Naive thymus-derived CD4-positive, alpha-beta T cell (primary cell): ENCODE measurements around the gene ERVFRD-1. TPM values are rescaled to one million over a fixed set of nuclear protein-coding genes. Genes with fewer than 3 reads are reported as not detected.

ENCODE experiments used
- ATAC-seq: fragments of 150-1000 bp; cut with Tn5 transposase; 2 replicates; pipeline ENCODE4 v1.10.0; 2021; ENCODE audit warnings: mild to moderate bottlenecking, moderate library complexity
- CTCF ChIA-PET: fragments of 350-600 bp; sonication (Branson Sonifier 250); formaldehyde crosslinking; loops from one replicate; lab custom pipeline; 2021; ENCODE audit warnings: antibody characterized with exemption; lab: Charles Lee
- POLR2A ChIA-PET: fragments of 350-600 bp; sonication (Branson Sonifier 250); formaldehyde crosslinking; loops from one replicate; lab custom pipeline; 2021; ENCODE audit warnings: antibody characterized with exemption, inconsistent platforms; lab: Charles Lee
- DNase-seq, 9 donors: peaks; one replicate each; pipeline versions ENCODE4 v3.0.0 to v3.0.0-alpha.2; 2020 to 2022; ENCODE audit warnings: mixed read lengths in 1 of 9
- H3K27ac ChIP-seq: one replicate; pipeline ENCODE4 v1.7.0; 2013; ENCODE audit warnings: mild to moderate bottlenecking, low read depth, low read length, moderate library complexity
- H3K27me3 ChIP-seq, 2 donors: one replicate each; pipeline ENCODE4 v1.7.0; 2013; ENCODE audit warnings: low read length in 2 of 2, mild to moderate bottlenecking in 2 of 2, moderate library complexity in 2 of 2; ENCODE audit not compliant: control insufficient read depth in 2 of 2, insufficient read depth in 2 of 2
- H3K36me3 ChIP-seq, 3 experiments: 1 replicate in 2 of 3; 2 replicates in 1 of 3; pipeline ENCODE4 v1.7.0; 2013; ENCODE audit warnings: low read length in 3 of 3, mild to moderate bottlenecking in 3 of 3, moderate library complexity in 1 of 3; ENCODE audit not compliant: insufficient read depth in 3 of 3, control insufficient read depth in 2 of 3
- H3K4me1 ChIP-seq, 2 donors: one replicate each; pipeline ENCODE4 v1.7.0; 2013; ENCODE audit warnings: low read length in 2 of 2, mild to moderate bottlenecking in 2 of 2, moderate library complexity in 1 of 2; ENCODE audit not compliant: control insufficient read depth in 2 of 2, insufficient read depth in 2 of 2
- H3K4me3 ChIP-seq: 2 replicates; pipeline ENCODE4 v1.7.0; 2013; ENCODE audit warnings: mild to moderate bottlenecking, low read length
- H3K9me3 ChIP-seq, 3 experiments: 1 replicate in 2 of 3; 2 replicates in 1 of 3; pipeline ENCODE4 v1.7.0; 2013; ENCODE audit warnings: low read length in 3 of 3; ENCODE audit not compliant: control insufficient read depth in 2 of 3
- H3K27ac Mint-ChIP-seq, 9 donors: one replicate each; pipeline ENCODE4 v1.8.0; 2020 to 2022; ENCODE audit warnings: mixed read lengths in 9 of 9, mild to moderate bottlenecking in 8 of 9, moderate library complexity in 5 of 9, inconsistent platforms in 2 of 9
- H3K27me3 Mint-ChIP-seq, 5 donors: one replicate each; pipeline ENCODE4 v1.8.0; 2021 to 2022; ENCODE audit warnings: mixed read lengths in 5 of 5, mild to moderate bottlenecking in 1 of 5
- H3K36me3 Mint-ChIP-seq, 5 donors: one replicate each; pipeline ENCODE4 v1.8.0; 2020 to 2022; ENCODE audit warnings: mixed read lengths in 5 of 5, mild to moderate bottlenecking in 3 of 5, inconsistent platforms in 1 of 5
- H3K4me1 Mint-ChIP-seq, 7 donors: one replicate each; pipeline ENCODE4 v1.8.0; 2020 to 2022; ENCODE audit warnings: mixed read lengths in 7 of 7, mild to moderate bottlenecking in 3 of 7, inconsistent platforms in 1 of 7
- H3K4me3 Mint-ChIP-seq, 10 donors: one replicate each; pipeline ENCODE4 v1.8.0; 2020 to 2022; ENCODE audit warnings: mild to moderate bottlenecking in 10 of 10, mixed read lengths in 10 of 10, moderate library complexity in 6 of 10, inconsistent platforms in 2 of 10
- H3K9me3 Mint-ChIP-seq, 11 donors: one replicate each; pipeline ENCODE4 v1.8.0; 2020 to 2022; ENCODE audit warnings: mixed read lengths in 11 of 11, mild to moderate bottlenecking in 4 of 11, inconsistent platforms in 1 of 11, moderate library complexity in 1 of 11
- intact Hi-C, 2 donors: fragments of 100-400 bp; cut with micrococcal nuclease; formaldehyde crosslinking; loops; one replicate each; pipeline ENCODE4 v1.15.1; 2023
- polyA plus RNA-seq, 2 donors: library from polyadenylated mRNA; unstranded; fragments of 300-500 nt; fragmentation: Illumina TruSeq; gene quantifications; one replicate each; pipeline ENCODE4 v1.2.3, GENCODE V29; 2021
- total RNA-seq, 6 experiments: library from RNA in 5 of 6; stranded (reverse) in 5 of 6; gene quantifications; 1 replicate in 5 of 6; 2 replicates in 1 of 6; pipeline ENCODE4 v1.2.3 and lab custom pipeline; 2021 to 2026

Gene ERVFRD-1
- total and polyA plus RNA-seq, 7 experiments from 2014 or later, result 0.11 to 0.33 (median 0.33) TPM; not detected in 4

DNA sequence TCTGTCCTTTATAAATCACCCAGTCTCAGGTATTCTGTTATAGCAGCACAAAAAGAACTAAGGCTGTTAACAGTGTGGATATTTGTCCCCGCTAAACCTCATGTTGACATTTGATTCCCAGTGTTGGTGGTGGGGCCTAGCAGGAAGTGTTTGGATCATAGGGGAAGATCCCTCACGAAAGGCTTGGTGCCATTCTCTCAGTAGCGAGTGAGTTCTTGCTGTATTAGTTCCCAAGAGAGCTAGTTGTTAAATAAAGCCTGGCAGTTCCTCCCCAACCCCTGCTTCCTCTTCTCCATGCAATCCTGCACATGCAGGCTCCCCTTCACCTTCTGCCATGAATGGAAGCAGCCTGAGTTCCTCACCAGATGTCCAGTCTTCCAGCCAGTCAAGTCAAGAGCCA is 29.8 kb upstream of the ERVFRD-1 start:
- H3K36me3 Mint-ChIP-seq, result no peaks in the 10 kb centered on the region
- H3K27ac ChIP-seq, result no peak overlapping the region
- ChIA-PET CTCF (interaction anchor here (1.0 kb wide), 1 partner anchor 355 kb away, joined by 3 read pairs; no protein-coding TSS in a partner anchor), POLR2A (no interaction called here)
- H3K9me3 Mint-ChIP-seq, result no peaks in the 10 kb centered on the region
- intact Hi-C loops, result no loop called here
- DNase-seq (no peak), ATAC-seq (no peak)
- no peaks in the 10 kb centered on the region for H3K9me3 ChIP-seq
- H3K27me3 ChIP-seq, result no peaks in the 10 kb centered on the region
- H3K36me3 ChIP-seq, result no peaks in the 10 kb centered on the region
- no peak overlapping the region for H3K4me3 Mint-ChIP-seq
- peaks cover 0 to 5% (median 0%) of the 10 kb centered on the region in 5 donors for H3K27me3 Mint-ChIP-seq
- H3K4me1 Mint-ChIP-seq, result peaks cover 0 to 7% (median 0%) of the 10 kb centered on the region in 7 donors
- H3K4me1 ChIP-seq, result no peaks in the 10 kb centered on the region
- H3K4me3 ChIP-seq, result no peak overlapping the region
- peak overlapping the region in 1 of 9 donors; percentile 36 for H3K27ac Mint-ChIP-seq

GRCh38 chr6:11140056-11140455 is 28.5 kb upstream of the ERVFRD-1 start:
- Histone ChIP-seq H3K36me3 (peaks cover 0 to 4% (median 0%) of the 10 kb centered on the region in 3 experiments), H3K4me3 (no peak overlapping the region), H3K4me1 (no peaks in the 10 kb centered on the region), H3K27ac (no peak overlapping the region), H3K27me3 (no peaks in the 10 kb centered on the region), H3K9me3 (no peaks in the 10 kb centered on the region)
- intact Hi-C loops, result no loop called here
- no peak for DNase-seq
- ATAC-seq, result no peak
- Mint-ChIP-seq H3K4me3 (no peak overlapping the region), H3K27ac (peak overlapping the region in 1 of 9 donors; percentile 47), H3K4me1 (peaks cover 0 to 7% (median 0%) of the 10 kb centered on the region in 7 donors), H3K9me3 (no peaks in the 10 kb centered on the region), H3K27me3 (peaks cover 0 to 5% (median 0%) of the 10 kb centered on the region in 5 donors), H3K36me3 (peaks cover 0 to 10% (median 4%) of the 10 kb centered on the region in 5 donors)
- ChIA-PET CTCF (no interaction called here), POLR2A (no interaction called here)

DNA sequence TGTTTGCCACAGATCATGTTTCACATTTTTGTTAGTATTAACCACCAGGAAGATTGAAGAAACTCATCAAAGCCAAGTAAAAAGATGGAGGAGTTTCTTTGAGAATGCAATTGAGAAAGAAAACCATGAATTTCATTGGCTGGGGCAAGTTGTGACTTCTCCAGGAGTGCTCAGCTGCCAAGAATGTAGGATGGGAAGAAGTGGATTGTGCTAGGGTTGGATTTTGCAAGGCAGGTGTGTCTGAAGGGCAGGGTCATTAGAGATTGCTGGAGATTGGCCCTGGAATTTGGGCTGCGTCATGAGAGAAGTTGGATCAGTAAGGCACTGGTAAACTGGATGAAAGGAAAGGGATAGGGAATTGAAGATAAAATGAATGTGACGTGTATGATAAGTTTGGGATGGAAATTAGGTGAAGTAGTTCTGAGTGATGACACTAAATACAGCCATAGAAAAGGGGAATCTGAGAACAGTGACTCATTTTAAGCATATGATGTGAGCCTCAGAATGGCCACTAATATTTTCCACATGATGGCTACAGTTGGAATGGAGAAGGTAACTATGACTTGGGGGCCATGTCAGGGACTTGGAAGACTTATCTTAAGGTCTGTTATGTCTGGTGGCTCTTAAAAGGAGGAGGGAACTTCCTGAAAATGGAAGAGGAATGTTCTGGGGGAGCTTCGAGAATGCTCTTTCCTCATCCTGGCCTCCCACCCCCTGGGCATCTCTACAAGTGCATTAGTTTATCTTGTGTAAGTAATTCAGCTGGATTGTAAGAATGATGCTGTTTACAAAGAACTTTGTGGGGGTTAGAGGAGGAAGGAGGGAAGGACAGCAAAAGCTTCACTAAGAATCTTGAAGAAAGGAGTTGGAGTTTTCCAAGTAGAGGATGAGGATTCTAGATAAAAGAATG is 27.8 kb upstream of the ERVFRD-1 start:
- CTCF ChIA-PET, result no interaction called here
- Mint-ChIP-seq H3K36me3 (peaks cover 4 to 16% (median 11%) of the 10 kb centered on the region in 5 donors), H3K4me1 (peaks cover 0 to 4% (median 0%) of the 10 kb centered on the region in 7 donors), H3K27ac (no peak overlapping the region), H3K27me3 (peaks cover 0 to 4% (median 0%) of the 10 kb centered on the region in 5 donors), H3K4me3 (no peak overlapping the region), H3K9me3 (no peaks in the 10 kb centered on the region)
- no peak overlapping the region for H3K27ac ChIP-seq
- peaks cover 0 to 7% (median 0%) of the 10 kb centered on the region in 3 experiments for H3K36me3 ChIP-seq
- no peaks in the 10 kb centered on the region for H3K9me3 ChIP-seq
- H3K4me3 ChIP-seq, result no peak overlapping the region
- H3K27me3 ChIP-seq, result no peaks in the 10 kb centered on the region
- DNase-seq (no peak), ATAC-seq (peak; percentile 17)
- POLR2A ChIA-PET, result no interaction called here
- H3K4me1 ChIP-seq, result no peaks in the 10 kb centered on the region
- intact Hi-C loops, result no loop called here

- Histone ChIP-seq H3K9me3 (no peaks in the 10 kb centered on the region), H3K4me1 (no peaks in the 10 kb centered on the region), H3K36me3 (peaks cover 0 to 7% (median 0%) of the 10 kb centered on the region in 3 experiments), H3K27me3 (no peaks in the 10 kb centered on the region), H3K4me3 (no peak overlapping the region), H3K27ac (no peak overlapping the region)
- H3K27ac Mint-ChIP-seq, result no peak overlapping the region
- CTCF ChIA-PET, result interaction anchor here (1.1 kb wide), 1 partner anchor 13 kb away, joined by 4 read pairs; no protein-coding TSS in a partner anchor
- H3K4me3 Mint-ChIP-seq, result no peak overlapping the region
- DNase-seq (no peak), ATAC-seq (no peak)
- peaks cover 4 to 20% (median 12%) of the 10 kb centered on the region in 5 donors for H3K36me3 Mint-ChIP-seq
- peaks cover 0 to 3% (median 0%) of the 10 kb centered on the region in 7 donors for H3K4me1 Mint-ChIP-seq
- no peaks in the 10 kb centered on the region for H3K9me3 Mint-ChIP-seq
- intact Hi-C loops, result no loop called here
- POLR2A ChIA-PET, result no interaction called here
- H3K27me3 Mint-ChIP-seq, result no peaks in the 10 kb centered on the region
Observed at GRCh38 chr6:11136809-11137208, 25.3 kb upstream of the ERVFRD-1 start.

- Histone ChIP-seq H3K36me3 (peaks cover 0 to 7% (median 0%) of the 10 kb centered on the region in 3 experiments), H3K27ac (no peak overlapping the region), H3K4me1 (no peaks in the 10 kb centered on the region), H3K4me3 (no peak overlapping the region), H3K27me3 (no peaks in the 10 kb centered on the region), H3K9me3 (no peaks in the 10 kb centered on the region)
- ChIA-PET POLR2A (no interaction called here), CTCF (interaction anchor here (0.7 kb wide), 1 partner anchor 21 kb away, joined by 4 read pairs; no protein-coding TSS in a partner anchor)
- H3K4me1 Mint-ChIP-seq, result peaks cover 8 to 18% (median 13%) of the 10 kb centered on the region in 7 donors
- no peaks in the 10 kb centered on the region for H3K27me3 Mint-ChIP-seq
- ATAC-seq, result no peak
- peaks cover 4 to 23% (median 16%) of the 10 kb centered on the region in 5 donors for H3K36me3 Mint-ChIP-seq
- intact Hi-C loops, result no loop called here
- DNase-seq, result no peak
- H3K4me3 Mint-ChIP-seq, result no peak overlapping the region
- no peak overlapping the region for H3K27ac Mint-ChIP-seq
- peaks cover 0 to 2% (median 0%) of the 10 kb centered on the region in 11 donors for H3K9me3 Mint-ChIP-seq
Observed at GRCh38 chr6:11133281-11133680, 21.8 kb upstream of the ERVFRD-1 start.

GRCh38 chr6:11132194-11132888 is 20.8 kb upstream of the ERVFRD-1 start:
- DNase-seq (no peak), ATAC-seq (no peak)
- H3K4me1 ChIP-seq, result no peaks in the 10 kb centered on the region
- H3K27ac ChIP-seq, result no peak overlapping the region
- H3K9me3 Mint-ChIP-seq, result peaks cover 0 to 2% (median 0%) of the 10 kb centered on the region in 11 donors
- peaks cover 10 to 19% (median 15%) of the 10 kb centered on the region in 7 donors for H3K4me1 Mint-ChIP-seq
- no peak overlapping the region for H3K27ac Mint-ChIP-seq
- ChIA-PET POLR2A (no interaction called here), CTCF (no interaction called here)
- peaks cover 5 to 29% (median 18%) of the 10 kb centered on the region in 5 donors for H3K36me3 Mint-ChIP-seq
- H3K27me3 Mint-ChIP-seq, result no peaks in the 10 kb centered on the region
- no peak overlapping the region for H3K4me3 Mint-ChIP-seq
- no peaks in the 10 kb centered on the region for H3K9me3 ChIP-seq
- intact Hi-C loops, result no loop called here
- peaks cover 0 to 7% (median 0%) of the 10 kb centered on the region in 3 experiments for H3K36me3 ChIP-seq
- no peak overlapping the region for H3K4me3 ChIP-seq
- H3K27me3 ChIP-seq, result no peaks in the 10 kb centered on the region
